Suprapubic skin (tissue), 4 donors: ENCODE measurements around the gene CTXN1.

Source experiments
- POLR2A ChIP-seq, 2 donors: fragments of 450-650 bp; IDR thresholded peaks; one replicate each; pipeline ENCODE4 v1.6.1; 2017; ENCODE audit warnings: antibody characterized with exemption in 2 of 2, mild to moderate bottlenecking in 2 of 2, moderate library complexity in 2 of 2
- POLR2AphosphoS5 ChIP-seq, 3 donors: sonication (generic); formaldehyde crosslinking; IDR thresholded peaks; one replicate each; pipeline ENCODE4 v1.6.1; 2017; ENCODE audit warnings: antibody characterized with exemption in 3 of 3
- TF ChIP-seq, protein P1 (sequence below), 2 donors: fragments of 200-600 bp in 1 of 2; fragments of 450-650 bp in 1 of 2; sonication (generic) in 1 of 2; IDR thresholded peaks; one replicate each; pipeline ENCODE4 v1.5.1; 2016 to 2019; ENCODE audit warnings: antibody characterized with exemption in 2 of 2, mild to moderate bottlenecking in 1 of 2, moderate library complexity in 1 of 2

DNA sequence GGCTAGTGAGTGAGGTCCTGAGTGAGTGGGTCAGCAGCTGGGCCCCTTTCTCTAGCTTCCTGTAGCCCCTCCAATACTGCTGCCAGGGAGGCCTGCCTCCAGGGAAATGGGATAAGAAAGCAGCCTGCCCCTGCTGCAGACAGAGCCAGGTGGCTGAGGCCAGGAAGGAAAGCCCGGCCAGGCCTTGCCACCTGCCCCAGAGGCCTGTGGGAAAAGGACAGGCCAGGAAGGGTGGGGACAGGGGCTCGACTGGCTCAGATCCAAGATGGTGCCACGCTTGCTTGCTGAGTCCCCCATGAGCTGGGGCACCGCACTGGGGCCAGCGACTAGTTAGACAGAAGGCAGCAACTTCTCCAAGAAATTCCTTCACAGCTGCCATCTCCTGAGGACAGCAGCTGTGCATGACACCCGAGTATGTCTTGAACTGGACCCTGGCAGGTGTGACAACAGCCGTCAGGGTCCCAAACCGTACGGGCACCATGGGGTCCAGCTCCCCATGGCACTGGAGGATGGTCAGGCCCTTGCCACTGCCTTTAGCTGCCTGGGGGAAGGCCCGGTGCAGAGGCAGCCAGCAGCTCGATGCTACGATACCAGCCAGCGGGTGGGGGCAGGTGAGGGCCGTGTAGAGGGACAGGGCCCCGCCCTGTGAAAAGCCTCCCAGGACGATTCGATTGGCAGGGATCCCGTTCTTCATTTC lies 46.7 kb downstream of the CTXN1 start:
- no peak for TF ChIP-seq POLR2A (IDR thresholded peaks at IDR 0.05)
- TF ChIP-seq POLR2AphosphoS5 (IDR thresholded peaks at IDR 0.05): no peak
- TF ChIP-seq, protein P1, sequence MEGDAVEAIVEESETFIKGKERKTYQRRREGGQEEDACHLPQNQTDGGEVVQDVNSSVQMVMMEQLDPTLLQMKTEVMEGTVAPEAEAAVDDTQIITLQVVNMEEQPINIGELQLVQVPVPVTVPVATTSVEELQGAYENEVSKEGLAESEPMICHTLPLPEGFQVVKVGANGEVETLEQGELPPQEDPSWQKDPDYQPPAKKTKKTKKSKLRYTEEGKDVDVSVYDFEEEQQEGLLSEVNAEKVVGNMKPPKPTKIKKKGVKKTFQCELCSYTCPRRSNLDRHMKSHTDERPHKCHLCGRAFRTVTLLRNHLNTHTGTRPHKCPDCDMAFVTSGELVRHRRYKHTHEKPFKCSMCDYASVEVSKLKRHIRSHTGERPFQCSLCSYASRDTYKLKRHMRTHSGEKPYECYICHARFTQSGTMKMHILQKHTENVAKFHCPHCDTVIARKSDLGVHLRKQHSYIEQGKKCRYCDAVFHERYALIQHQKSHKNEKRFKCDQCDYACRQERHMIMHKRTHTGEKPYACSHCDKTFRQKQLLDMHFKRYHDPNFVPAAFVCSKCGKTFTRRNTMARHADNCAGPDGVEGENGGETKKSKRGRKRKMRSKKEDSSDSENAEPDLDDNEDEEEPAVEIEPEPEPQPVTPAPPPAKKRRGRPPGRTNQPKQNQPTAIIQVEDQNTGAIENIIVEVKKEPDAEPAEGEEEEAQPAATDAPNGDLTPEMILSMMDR (IDR thresholded peaks at IDR 0.05): no peak
